Measurements from ENCODE around the gene SLC25A45. TPM values are rescaled to one million over a fixed set of nuclear protein-coding genes. Genes with fewer than 3 reads are reported as not detected.
"Not testable (repeated sequence)": the region's sequence is repeated elsewhere in the genome, so short reads cannot be mapped to it uniquely, and the experiment has no call there.

Gene SLC25A45
- total RNA-seq, 1 experiment from 2014 or later: 2.9 TPM

DNA sequence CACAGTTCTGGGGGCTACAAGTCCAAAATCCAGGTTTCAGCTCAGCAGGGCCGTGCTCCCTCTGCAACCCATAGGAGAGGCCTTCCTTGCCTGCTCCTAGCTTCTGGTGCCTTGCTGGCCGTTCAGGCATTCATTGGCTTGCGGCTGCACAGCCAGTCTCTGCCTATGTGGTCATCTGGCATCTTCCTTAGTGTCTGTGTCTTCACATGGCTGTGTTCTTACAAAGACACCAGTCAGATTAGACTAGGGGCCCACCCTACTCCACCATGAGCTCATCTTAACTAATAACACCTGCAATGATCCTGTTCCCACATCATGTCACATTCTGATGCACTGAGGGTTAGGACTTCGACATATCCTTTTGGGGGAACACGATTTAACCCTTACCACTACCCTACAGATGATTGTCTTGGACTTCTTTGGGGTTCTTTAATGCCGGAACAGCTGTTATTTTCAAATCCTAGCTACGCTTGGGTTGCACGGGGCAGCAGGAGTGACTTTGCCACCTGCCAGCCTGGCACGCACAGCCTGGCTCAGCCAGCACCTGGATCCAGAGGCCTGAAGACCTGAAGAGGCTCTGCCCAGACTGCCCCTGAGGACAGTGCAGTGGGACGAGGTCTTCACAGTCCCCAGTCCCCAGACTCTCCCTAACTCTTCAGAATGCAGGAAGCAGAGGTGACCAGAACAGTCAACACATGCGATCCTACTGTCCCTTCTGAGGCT is 32.5 kb upstream of the SLC25A45 start:
- Mint-ChIP-seq H3K27ac (ENCODE audit: unreplicated experiment) (no peak overlapping the region), H3K4me1 (ENCODE audit: low read depth, unreplicated experiment) (peaks cover 46% of the 10 kb centered on the region), H3K36me3 (ENCODE audit: insufficient read depth, unreplicated experiment) (peaks cover 62% of the 10 kb centered on the region), H3K9me3 (ENCODE audit: low read depth, unreplicated experiment) (no peaks in the 10 kb centered on the region), H3K27me3 (ENCODE audit: unreplicated experiment) (no peaks in the 10 kb centered on the region), H3K4me3 (ENCODE audit: low read depth, unreplicated experiment) (no peak overlapping the region)
- CTCF ChIA-PET: interaction anchor here (0.7 to 2.1 kb wide), 5 partner anchors 15 to 142 kb away, joined by 4 to 10 read pairs (median 7); no protein-coding TSS in a partner anchor
- no peak for DNase-seq
- BruUV-seq (replicated peaks): no TSS peak
- TF ChIP-seq, protein P1, sequence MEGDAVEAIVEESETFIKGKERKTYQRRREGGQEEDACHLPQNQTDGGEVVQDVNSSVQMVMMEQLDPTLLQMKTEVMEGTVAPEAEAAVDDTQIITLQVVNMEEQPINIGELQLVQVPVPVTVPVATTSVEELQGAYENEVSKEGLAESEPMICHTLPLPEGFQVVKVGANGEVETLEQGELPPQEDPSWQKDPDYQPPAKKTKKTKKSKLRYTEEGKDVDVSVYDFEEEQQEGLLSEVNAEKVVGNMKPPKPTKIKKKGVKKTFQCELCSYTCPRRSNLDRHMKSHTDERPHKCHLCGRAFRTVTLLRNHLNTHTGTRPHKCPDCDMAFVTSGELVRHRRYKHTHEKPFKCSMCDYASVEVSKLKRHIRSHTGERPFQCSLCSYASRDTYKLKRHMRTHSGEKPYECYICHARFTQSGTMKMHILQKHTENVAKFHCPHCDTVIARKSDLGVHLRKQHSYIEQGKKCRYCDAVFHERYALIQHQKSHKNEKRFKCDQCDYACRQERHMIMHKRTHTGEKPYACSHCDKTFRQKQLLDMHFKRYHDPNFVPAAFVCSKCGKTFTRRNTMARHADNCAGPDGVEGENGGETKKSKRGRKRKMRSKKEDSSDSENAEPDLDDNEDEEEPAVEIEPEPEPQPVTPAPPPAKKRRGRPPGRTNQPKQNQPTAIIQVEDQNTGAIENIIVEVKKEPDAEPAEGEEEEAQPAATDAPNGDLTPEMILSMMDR (IDR thresholded peaks at IDR 0.05; ENCODE audit: unreplicated experiment): no peak
- intact Hi-C loops (cut with micrococcal nuclease; ENCODE audit: unreplicated experiment): loop anchor here (5.0 kb wide), 1 partner anchor 33 kb away; the partner anchor contains the start of gene SLC25A45

DNA sequence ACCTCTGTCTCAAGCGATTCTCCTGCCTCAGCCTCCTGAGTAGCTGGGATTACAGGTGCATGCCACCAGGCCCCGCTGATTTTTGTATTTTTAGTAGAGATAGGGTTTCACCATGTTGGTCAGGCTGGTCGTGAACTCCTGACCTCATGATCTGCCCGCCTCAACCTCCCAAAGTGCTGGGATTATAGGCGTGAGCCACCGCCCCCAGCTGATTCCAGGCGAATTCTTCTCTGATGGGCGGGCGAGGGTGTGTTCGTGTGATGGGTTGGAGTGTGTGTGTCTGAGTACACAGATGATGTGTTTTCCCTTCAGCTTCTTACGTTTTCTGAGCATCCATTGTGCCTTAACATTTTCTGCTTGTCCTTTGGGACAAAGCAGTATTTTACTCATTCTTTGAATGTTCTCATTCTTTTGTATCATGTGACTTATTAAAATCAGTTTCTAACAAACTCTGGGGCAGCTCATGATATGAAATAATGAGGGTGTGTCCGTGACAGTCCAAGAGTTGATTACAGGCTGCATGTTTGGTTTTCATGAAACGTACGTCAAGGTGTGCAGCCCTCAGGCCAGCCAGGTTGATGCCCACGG is 30.7 kb upstream of the SLC25A45 start:
- peaks cover 60% of the 10 kb centered on the region for H3K36me3 Mint-ChIP-seq (ENCODE audit: insufficient read depth, unreplicated experiment)

DNA sequence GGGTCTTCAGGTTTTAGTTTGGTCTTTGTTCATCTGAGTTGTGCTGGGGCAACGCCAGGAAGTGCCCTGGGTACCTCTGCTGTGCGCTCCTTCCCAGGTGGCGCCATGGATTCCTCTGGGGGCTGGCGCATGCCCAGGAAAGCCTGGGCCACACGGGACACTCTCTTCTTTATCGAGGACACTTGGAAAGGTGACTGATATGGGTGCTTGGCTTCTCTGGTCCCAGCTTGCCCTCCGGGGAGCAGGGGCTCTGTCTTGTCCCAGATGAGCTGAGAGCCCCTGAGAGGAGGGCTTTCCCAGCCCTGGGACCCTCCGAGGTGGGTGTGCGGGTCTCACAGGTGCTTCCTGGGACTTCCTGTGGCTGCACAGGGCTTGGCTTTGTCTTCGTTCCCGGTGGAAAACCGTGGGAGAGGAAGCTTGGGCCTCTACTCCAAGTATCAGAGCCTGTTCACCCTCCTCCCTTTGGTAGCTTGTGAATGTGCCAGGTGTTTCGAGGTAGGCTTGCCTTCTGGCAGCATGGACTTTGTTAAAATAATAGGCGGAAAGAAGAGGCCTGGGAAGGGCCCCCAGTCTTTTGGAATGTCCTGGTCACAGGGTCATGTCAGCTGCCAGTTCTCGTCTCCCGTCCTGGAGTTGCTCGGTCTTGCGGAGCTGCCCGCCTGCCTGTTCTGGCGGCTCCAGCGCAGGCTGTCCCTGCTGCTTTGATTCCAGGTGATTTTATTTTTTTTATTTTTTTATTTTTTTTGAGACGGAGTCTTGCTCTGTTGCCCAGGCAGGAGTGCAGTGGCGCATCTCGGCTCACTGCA is 30.0 kb upstream of the SLC25A45 start:
- intact Hi-C loops (cut with micrococcal nuclease; ENCODE audit: unreplicated experiment): no loop called here
- CTCF ChIA-PET: no interaction called here
- no peak overlapping the region for H3K27ac Mint-ChIP-seq (ENCODE audit: unreplicated experiment)
- peaks cover 63% of the 10 kb centered on the region for H3K36me3 Mint-ChIP-seq (ENCODE audit: insufficient read depth, unreplicated experiment)
- peaks cover 22% of the 10 kb centered on the region for H3K4me1 Mint-ChIP-seq (ENCODE audit: low read depth, unreplicated experiment)
- H3K9me3 Mint-ChIP-seq (ENCODE audit: low read depth, unreplicated experiment): no peaks in the 10 kb centered on the region
- no peak overlapping the region for H3K4me3 Mint-ChIP-seq (ENCODE audit: low read depth, unreplicated experiment)
- TF ChIP-seq, protein P1 (IDR thresholded peaks at IDR 0.05; ENCODE audit: unreplicated experiment): no peak
- DNase-seq: no peak
- BruUV-seq (replicated peaks): no TSS peak
- no peaks in the 10 kb centered on the region for H3K27me3 Mint-ChIP-seq (ENCODE audit: unreplicated experiment)

More for the DNA sequence above, 30.7 kb upstream of the SLC25A45 start:
- CTCF ChIA-PET; H3K27me3 Mint-ChIP-seq (ENCODE audit: unreplicated experiment); BruUV-seq (replicated peaks); H3K27ac Mint-ChIP-seq (ENCODE audit: unreplicated experiment); DNase-seq; H3K9me3 Mint-ChIP-seq (ENCODE audit: low read depth, unreplicated experiment); H3K4me3 Mint-ChIP-seq (ENCODE audit: low read depth, unreplicated experiment); intact Hi-C loops (cut with micrococcal nuclease; ENCODE audit: unreplicated experiment): not testable (repeated sequence)
- peaks cover 29% of the 10 kb centered on the region for H3K4me1 Mint-ChIP-seq (ENCODE audit: low read depth, unreplicated experiment)

DNA sequence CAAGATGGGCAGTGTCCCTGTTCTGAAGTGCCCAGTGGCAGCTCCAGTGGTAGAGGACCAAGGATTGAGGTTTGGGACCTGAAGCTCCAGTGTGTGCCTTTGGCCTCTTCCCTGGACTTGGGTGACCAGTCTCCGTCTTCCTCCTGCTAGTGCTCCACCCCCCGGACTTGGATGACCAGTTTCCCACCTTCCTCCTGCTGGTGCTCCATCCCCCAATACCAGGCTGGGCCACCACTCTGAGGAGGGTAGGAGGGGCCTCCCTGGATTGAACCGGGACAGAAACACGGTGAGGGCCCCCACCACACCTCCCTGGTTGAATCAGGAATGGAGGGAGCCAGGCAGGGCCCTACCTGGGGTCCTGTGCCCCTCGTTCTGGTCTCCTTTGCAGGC is 29.2 kb upstream of the SLC25A45 start:
- Mint-ChIP-seq H3K4me1 (ENCODE audit: low read depth, unreplicated experiment) (peaks cover 14% of the 10 kb centered on the region), H3K36me3 (ENCODE audit: insufficient read depth, unreplicated experiment) (peaks cover 64% of the 10 kb centered on the region), H3K27me3 (ENCODE audit: unreplicated experiment) (no peaks in the 10 kb centered on the region), H3K27ac (ENCODE audit: unreplicated experiment) (peak overlapping the region; percentile 14), H3K9me3 (ENCODE audit: low read depth, unreplicated experiment) (no peaks in the 10 kb centered on the region), H3K4me3 (ENCODE audit: low read depth, unreplicated experiment) (no peak overlapping the region)
- no peak for DNase-seq
- intact Hi-C loops (cut with micrococcal nuclease; ENCODE audit: unreplicated experiment): no loop called here
- CTCF ChIA-PET: no interaction called here
- TF ChIP-seq, protein P1 (IDR thresholded peaks at IDR 0.05; ENCODE audit: unreplicated experiment): no peak
- no TSS peak for BruUV-seq (replicated peaks)
